Ramos (cell line): ENCODE data around the gene GNRHR.
"Not testable (repeated sequence)": the region's sequence is repeated elsewhere in the genome, so short reads cannot be mapped to it uniquely, and the experiment has no call there.

Source experiments
- in situ Hi-C: fragments of 300-500 bp; cut with MboI; formaldehyde crosslinking; loops from one replicate; pipeline ENCODE4 v1.14.3; 2022; ENCODE audit warnings: low sequenced_read_pairs; ENCODE audit not compliant: unreplicated experiment

Gene GNRHR

DNA sequence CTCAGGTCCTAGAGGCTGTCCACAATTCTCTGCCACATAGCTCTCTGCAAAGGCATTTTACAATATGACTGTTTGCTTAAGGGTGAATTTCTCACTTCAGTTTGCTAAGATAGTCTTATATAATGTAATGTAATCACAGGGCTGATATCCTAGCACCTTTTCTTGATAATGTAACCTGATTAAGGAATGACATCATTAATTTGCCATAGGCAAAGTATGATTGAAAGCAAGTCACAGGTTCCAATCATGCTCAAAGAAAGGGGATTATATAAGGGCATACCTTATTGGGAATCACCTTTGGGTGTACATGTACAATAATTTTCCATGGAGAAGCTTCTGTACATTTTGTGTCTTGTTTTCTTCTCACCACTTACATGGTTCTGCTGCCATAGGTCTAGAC lies 18.9 kb downstream of the GNRHR start:
- in situ Hi-C loops = no loop called here

DNA sequence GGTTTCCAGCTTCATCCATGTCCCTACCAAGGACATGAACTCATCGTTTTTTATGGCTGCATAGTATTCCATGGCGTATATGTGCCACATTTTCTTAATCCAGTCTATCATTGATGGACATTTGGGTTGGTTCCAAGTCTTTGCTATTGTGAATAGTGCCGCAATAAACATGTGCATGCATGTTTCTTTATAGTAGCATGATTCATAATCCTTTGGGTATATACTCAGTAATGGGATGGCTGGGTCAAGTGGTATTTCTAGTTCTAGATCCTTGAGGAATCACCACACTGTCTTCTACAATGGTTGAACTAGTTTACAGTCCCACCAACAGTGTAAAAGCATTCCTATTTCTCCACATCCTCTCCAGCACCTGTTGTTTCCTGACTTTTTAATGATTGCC lies 23.7 kb downstream of the GNRHR start:
- in situ Hi-C loops = not testable (repeated sequence)

DNA sequence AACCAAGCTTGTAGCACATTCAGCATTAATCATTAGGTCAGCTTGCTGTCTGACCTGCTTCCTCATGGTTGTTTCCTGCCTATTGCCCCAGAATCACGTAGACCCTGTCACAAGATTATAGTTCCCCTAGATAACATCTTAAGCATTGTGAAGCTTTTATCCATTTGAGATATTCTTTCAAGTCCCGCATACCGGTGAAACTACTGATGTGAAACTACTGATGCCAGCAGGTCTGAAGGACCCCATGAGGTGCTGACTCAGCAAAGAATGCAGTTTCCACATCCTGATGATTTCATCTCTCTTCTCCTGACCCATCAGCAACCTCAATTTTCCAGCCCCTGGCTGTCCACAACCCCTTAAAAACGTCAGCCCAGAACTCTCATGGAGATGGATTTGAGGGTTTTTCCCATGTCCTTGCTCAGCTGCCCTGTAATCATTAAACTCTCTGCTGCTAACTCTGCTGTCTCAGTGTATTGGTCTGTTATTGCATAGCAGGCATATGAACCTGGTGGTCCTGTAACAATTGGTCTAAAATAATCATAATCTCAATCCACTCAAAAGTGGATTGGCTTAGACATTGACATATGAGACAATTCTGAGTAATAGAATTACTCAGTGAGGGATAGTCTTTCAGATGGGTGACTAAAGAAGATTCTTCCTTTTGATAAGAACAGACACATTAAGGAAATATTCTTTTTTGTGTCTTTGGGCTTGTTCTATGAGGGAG lies 26.9 kb downstream of the GNRHR start:
- in situ Hi-C loops = no loop called here

DNA sequence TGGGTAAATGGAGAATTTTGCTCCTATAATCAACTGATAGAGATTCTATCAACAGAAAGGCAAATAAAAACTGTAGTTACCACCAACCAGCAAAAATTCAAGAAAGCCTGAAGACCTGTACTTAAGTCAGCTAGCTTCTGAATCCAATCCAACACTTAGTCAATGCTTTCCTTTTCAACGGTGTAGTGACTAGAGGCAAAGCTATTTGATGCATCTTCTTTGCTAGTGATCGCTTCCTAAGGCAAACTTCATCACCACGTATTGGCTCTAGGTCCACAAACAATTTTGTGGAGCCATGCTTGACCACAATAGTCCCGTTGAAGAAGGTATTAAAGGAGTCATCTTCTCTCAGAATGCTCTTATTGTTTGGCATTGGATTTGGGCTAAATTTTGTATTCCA lies 28.2 kb downstream of the GNRHR start:
- in situ Hi-C loops = no loop called here

DNA sequence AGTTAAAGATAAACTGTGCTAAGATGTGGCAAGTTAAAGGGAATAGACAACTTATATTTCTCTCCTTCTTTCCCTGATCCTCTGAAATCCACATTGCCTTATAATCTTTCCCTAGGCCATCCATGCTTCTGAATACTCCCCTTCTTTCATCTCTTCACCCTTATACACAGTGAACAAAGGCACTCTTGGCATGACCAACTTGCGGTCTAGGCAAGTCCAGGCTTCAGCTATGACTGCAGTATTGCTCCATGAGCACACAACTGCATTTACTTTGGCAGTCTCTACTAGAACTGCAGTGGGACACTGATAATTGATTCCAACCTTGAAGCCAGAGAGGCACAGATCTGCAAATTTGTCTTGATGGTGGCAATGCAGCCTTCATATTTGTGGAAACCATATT lies 29.1 kb downstream of the GNRHR start:
- in situ Hi-C loops = no loop called here

DNA sequence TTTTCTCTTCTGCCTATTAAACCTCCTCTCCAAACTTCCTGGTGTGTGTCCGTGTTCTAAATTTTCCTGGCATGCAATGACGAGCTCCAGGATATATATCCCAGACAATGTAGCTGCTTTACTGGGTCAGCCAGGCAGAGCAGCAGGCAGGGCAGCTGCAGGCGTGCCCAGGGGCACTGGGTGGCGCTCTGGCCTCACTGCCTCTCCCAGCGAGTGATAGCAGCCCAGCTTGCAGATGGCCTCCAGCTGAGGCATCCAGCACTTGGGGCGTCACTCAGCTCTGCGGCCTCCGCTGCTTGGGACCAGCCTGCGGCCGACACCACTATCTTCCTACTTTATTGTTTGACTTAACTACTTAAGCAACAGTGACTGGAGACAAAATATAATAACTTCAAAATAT lies 30.2 kb downstream of the GNRHR start:
- in situ Hi-C loops = no loop called here

DNA sequence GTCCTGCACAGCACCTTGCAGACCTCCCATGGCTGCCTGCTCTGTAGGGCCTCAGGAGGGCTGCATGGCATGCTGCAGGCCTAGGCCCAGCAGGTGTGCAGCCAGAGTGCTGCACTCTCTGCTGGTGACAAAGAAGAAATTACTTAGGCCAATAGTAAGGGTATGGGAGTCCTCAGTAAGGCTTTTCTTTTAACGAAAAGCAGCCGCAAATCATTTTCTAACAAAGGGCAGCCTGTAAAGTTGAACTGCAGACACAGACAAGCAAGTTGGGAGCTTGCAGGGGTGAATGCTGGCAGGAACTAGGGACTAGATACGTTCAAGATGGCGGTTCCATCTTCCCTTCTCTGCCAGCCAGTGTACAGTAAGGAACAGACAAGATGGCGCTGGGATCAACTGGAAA lies 30.8 kb downstream of the GNRHR start:
- in situ Hi-C loops = no loop called here

DNA sequence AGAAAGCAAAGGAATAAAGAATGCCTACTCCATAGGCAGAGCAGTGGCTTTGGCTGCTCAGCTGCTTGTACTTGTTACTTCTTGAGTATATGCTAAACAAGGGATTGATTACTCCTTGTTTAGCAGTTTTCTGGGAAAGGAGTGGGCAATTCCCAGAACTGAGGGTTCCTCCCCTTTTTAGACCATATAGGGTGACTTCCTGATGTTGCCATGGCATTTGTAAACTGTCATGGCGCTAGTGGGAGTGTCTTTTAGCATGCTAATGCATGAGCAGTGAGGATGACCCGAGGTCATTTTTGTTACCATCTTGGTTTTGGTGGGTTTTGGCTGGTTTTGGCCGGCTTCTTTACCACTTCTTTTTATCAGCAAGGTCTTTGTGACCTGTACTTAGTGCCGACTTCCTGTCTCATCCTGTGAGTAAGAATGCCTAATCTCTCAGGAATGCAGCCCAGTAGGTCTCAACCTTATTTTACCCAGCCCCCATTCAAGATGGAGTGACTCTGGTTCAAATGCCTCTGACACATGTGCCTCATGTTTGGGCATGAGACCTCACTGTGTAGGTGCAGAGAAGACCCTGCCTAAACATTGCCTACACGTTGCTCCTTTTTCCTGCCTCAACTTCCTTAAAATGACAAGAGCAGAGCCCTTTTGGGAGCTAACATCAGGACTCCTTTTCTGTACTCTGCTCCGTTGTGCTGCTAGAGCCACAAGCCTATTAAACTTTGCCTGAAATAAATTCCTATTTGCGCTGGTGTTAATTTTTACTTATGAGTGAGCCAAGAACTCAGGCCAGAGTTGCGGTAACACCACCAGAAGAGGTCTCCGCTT lies 32.2 kb downstream of the GNRHR start:
- in situ Hi-C loops = no loop called here

DNA sequence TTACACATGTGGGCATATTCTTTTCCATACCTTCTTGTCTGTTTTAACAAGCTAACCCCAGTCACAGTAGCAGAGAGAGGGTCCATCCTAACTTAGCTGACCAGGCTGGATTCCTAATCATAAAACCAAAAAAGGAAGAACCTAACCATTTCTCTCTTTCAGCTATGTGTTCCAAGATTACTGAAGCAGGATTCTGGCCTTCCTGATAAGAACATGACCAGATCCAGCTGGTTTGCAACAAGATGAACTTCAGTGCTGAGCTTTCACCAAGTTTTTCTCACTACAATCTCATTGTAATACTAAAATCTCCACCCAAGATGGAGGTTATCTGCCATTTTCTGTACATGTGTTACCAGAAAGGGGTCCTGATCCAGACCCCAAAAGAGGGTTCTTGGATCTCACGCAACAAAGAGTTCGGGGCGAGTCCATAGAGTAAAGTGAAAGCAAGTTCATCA lies 32.8 kb downstream of the GNRHR start:
- in situ Hi-C loops = no loop called here

DNA sequence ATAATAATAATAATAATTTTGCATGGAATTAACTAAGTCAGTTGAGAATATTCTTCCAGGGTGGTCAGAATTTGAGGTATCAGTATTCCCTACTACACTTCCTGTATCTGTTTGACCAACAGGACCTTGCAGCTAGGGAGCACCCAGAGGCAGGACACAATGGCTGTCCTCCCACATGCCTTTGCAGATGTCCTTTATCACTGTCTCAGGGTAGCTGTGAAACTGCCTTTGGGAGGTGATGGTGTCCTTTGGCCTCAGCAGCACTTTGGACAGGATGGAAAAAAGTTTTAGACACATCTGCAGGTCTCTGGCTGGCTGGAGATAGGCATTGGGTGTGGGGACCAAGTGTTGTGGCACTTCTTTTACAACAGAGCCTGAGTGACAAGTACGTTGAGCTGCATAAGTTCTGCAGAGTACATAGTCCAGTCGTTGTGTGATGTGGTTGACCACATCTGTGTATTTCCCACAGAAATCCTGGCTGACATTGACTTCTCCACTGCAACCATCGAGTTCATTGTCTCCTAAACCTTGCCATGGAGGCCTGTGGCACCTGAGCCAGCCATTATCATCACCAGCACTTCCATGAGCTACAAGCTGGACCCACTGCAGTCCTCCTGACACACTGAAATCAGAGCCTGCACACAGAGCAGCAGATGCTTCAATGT lies 34.1 kb downstream of the GNRHR start:
- in situ Hi-C loops = no loop called here

DNA sequence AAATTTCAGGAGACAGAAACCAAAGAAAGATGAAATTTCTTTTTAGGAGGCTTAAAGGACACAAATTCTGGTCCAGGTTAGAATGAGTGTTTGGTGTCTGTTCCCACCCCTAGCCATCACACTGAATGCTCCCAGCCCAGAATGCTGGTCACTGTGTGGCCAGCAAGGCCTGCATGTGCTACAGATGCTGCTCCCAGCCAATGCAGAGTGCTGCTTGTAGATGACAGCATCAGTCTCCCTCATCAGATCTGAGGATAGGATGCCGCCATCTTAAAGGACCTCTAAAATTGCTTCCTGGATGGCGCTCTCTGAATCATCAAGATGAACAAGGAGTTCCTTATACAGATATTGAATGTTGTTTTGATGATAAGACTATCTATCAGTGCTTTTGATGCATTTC lies 35.3 kb downstream of the GNRHR start:
- in situ Hi-C loops = no loop called here

DNA sequence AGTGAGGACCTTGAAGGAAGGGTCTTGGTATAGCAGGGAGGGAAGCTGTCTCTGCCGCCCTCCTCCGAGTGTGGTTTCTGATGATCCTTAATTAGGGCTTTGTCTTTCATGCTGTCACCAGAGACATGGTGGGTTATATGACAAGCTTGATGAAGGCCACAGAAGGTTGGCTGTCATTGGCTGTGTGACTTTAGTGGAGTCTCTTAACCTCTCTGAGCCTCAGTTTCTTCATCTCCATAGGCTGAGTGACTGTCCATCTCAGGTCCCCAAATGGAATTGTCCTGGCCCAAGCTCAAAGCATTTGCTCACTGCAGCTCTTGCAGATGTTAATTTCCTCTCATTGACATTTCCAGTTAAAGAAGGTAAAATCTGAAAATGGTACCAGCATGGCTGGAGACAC lies 36.6 kb downstream of the GNRHR start:
- in situ Hi-C loops = no loop called here

DNA sequence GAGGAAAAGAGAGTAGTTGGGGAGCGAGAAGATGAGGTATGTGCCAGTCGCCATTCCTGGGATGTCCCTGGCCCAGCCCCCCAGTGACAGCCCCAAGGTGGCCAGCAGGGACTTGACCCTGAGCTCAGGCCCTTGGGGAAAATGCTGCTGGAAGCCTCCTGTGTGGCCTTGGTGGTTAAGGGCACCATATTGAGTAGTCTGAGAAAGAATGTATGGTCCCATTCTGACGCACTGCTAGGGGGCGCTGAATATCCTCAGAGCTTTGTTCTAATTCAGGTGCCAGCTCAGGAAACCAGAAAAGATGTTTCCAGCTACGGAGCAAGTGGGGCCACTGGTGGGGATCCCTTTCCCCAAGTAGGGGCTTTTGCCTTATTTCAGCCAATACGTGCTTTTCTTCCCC lies 39.2 kb downstream of the GNRHR start:
- in situ Hi-C loops = no loop called here

DNA sequence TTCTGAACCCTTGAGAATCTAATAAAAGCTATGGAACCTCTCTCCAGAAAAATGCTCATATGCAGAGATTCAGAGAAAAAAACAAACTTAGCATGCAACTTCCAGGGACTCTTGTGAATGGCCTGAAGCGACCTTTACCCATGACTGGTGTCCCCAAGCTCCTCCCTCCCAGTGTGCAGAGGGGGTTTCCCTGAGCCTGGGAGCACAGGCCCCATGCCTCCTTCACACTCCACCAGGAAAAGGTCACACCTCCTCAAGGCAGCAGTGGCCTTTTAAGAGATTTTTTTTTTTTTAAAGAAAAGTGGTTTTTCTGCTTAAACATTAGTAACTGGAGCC lies 40.0 kb downstream of the GNRHR start:
- in situ Hi-C loops = no loop called here

DNA sequence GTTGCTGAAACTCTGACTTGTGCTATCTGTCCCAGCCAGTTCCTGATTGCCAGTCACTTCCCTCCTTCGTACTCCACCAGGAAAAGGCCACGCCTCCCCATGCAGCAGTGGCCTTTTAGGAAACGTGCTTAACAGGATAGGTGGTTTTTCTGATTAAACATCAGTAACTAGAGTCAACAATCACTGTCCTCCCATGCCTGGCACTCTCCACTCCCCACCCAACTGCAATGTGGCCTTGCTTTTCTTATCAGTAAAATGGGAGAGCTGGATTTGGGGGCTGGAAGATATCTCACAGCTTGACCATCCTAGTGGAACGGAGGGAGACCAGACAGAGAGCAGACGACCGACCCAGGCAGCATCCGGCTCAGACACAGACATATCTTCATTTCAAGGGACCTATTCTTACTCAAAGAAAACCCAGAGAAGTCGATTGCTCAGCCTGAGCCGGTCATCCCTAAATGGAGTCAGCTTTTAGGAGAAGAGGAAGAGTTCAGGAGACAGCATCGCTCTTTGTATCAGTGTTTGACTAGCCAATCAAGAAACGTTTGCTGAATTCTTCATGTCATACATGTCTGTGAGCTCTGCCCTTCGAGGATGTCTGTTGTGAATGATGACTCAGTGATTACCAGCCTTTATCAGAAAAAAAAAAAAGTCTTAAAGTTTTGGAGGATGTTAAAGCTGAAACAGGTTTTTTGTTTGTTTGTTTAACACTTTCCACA lies 40.5 kb downstream of the GNRHR start:
- in situ Hi-C loops = no loop called here

DNA sequence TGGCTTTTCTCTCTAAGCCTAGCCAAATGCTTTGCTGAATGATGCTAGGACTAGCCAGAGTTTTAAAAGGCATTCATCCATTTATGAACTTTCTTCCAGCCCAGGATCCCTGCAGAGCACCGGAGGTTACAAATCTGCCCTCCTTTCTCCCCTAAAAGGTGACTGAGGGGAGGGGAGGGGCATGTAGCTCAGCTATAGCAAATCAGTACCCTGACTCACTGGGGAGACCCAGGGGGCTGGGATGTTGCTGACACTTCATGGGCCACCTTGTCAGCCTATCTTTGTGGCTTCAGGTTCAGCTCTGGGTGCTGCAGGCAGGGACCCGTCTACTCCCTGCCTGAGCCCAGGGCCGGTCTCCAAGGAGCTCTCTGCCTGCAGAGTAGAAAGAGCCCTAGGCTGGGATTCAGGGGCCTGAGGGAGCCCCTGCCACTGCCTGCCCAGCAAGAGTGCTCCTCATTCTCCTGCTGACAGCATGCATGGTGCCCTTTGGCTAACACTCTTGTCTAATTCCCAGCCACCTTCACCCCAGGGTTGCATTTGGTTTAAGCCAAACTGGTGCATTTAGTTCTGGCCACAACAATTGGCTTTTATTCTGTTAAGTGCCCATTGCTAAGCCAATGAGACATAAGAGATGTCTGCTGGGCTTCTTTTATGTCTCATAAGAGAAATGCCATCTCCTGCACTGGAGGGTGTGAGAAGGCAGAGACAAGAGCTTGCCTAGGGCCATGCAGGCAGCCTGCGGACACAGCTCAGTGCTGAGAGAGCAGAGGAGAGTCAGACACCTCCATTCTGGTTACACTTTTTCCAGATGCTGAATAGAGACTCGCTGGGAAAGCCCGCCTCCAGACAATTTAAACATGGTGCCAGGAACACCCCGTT lies 41.3 kb downstream of the GNRHR start:
- in situ Hi-C loops = no loop called here

DNA sequence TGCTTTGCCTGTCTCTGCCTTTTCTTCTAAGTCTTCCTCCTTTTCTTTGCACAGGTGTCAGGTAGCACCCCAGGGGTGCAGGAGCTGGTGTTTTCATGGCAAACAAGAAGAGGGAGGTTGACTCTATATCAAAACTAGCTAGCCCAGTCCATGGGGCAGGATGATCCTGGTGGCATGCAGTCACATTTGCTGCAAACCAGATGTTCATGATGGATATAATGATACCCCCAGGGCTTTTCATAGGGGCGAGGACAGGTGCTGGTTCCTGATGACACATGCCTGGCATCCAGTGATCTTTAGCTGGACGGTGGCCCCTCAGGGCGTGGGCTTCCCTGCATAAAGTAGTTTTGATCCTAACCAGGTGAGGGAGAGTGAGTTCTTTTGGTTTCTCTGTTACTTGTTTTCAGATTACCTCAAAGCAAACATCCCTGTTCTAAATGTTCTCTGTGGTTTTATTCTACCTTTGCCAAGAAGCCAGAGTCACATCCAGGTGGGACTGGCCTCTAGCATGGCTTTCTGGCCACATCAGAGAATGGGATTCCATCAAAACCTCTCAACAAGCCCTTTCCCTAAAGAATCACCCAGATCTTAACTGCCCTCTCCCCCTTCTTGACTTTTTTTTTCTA lies 42.1 kb downstream of the GNRHR start:
- in situ Hi-C loops = no loop called here

DNA sequence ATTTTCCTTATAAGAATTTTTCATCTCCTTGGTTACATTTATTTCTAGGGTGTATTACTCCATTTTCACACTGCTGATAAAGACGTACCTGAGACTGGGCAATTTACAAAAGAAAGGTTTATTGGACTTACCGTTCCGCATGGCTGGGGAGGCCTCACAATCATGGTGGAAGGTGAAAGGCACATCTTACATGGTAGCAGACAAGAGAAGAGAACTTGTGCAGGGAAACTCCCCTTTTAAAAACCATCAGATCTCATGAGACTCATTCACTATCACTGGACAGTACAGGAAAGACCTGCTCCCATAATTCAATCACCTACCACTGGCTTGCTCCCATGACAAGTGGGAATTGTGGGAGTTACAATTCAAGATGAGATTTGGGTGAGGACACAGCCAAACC lies 47.5 kb downstream of the GNRHR start:
- in situ Hi-C loops = not testable (repeated sequence)

DNA sequence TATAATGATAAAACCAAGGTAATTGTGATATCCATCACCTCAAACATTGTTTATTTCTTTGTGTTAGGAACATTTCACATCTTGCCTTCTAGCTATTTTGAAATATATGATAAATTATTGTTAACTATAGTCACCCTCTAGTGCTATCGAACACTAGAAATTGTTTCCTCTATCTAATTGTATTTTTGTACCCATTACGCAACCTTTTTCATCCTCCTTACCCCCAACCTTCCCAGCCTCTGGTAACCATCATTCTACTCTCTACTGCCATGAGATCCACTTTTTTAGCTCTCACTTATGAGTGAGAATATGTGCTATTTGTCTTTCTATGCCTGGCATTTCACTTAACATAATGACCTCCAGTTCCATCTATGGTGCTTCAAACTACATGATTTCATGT lies 49.3 kb downstream of the GNRHR start:
- in situ Hi-C loops = no loop called here
